ENCODE measurements around the gene ST6GALNAC1.

GRCh38 chr17:76667491-76667755 lies 23.9 kb upstream of the ST6GALNAC1 start:
- TF ChIP-seq, protein P1, sequence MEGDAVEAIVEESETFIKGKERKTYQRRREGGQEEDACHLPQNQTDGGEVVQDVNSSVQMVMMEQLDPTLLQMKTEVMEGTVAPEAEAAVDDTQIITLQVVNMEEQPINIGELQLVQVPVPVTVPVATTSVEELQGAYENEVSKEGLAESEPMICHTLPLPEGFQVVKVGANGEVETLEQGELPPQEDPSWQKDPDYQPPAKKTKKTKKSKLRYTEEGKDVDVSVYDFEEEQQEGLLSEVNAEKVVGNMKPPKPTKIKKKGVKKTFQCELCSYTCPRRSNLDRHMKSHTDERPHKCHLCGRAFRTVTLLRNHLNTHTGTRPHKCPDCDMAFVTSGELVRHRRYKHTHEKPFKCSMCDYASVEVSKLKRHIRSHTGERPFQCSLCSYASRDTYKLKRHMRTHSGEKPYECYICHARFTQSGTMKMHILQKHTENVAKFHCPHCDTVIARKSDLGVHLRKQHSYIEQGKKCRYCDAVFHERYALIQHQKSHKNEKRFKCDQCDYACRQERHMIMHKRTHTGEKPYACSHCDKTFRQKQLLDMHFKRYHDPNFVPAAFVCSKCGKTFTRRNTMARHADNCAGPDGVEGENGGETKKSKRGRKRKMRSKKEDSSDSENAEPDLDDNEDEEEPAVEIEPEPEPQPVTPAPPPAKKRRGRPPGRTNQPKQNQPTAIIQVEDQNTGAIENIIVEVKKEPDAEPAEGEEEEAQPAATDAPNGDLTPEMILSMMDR (IDR thresholded peaks at IDR 0.05; ENCODE audit: poor library complexity) = no peak
- no peak for TF ChIP-seq EZH2 (IDR thresholded peaks at IDR 0.05; ENCODE audit: borderline replicate concordance)
